Stimulated activated CD4-positive, alpha-beta T cell treated with anti-CD3 and anti-CD28 coated beads, Interleukin-12 subunit alpha, Interleukin-12 subunit beta, amount 100 ng/mL, for 4 hours (primary cell): ENCODE results near the gene PNPLA2.

Experiments
- DNase-seq: peaks from one replicate; pipeline ENCODE4 v3.0.0-alpha.2; 2020

PNPLA2 gene

DNA sequence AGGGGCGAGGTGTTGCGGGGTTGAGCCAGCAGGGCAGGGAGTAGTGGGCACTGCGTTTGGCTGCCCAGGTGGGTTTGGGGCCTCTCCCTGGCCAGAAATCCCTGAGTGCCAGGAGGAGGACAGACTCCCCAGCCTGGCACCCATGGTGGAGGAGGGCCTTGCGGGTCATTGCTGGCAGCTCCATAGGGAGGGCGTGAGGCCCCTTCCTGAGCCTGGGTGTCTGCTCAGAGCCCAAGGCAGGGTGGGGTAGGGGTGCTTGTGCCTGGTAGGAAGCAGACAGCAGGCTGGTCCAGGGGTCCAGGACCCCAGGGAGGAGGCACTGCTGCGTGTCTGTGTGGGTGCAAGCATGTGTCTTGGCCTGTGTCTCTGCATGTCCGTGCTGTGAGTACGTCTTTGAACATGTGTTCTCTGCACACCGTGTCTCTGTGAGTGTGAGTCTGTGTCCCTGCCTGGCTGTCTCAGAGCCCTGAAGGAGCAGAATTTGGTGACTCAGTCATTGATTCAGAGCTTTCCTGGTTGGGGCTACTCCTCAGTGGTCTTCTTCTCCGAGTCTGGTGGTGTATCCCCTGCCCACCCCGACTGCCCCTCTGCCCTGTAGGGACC, 27.9 kb downstream of the PNPLA2 start:
- DNase-seq: no peak

DNA sequence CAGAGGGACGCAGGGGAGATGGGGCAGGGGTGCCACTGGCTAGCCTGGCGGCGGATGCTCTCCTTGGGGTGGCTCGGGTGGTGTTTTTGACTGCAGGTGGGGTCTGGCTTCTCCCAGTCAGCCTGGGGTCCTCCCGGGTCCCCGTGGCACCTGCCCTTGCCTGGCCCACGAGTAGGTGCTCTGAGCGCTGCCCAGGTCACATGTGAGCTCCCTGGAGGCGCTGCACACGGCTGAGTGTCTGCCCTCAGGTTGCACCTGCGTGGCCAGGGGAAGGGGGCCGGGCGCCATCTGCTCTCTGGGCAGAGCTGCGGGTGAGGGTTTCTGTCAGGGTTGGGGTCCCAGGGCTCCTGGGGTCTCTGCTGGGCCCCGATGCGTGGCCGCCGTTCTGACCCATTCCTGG, 29.2 kb downstream of the PNPLA2 start:
- DNase-seq: no peak

DNA sequence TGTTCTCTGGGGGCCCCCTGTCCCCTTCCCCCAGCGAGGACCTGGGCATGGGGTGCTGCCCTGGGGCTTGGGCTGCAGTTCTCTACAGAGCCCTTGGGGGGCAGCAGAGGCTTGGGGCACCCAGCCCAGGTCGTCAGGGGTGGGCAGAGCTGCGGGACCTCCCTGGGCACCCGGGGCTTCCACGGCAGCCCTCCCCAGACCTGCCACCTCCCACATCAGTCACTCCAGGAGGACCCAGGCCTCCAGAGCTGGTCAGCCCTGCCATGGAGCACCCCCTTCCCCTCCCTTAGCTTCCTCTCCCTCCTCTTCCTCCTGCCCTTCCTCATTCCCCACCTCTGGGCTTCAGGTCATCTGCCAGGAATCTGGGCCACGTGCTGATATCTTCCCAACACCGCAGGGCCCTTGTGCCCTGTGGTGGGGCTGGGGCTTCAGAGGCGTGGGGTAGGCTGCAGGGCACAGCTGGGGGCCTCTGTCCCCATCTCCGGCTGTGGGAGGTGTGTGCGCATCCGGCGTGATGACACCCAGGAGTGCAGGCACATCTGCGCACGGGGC, 29.7 kb downstream of the PNPLA2 start:
- DNase-seq: peak; percentile 64

DNA sequence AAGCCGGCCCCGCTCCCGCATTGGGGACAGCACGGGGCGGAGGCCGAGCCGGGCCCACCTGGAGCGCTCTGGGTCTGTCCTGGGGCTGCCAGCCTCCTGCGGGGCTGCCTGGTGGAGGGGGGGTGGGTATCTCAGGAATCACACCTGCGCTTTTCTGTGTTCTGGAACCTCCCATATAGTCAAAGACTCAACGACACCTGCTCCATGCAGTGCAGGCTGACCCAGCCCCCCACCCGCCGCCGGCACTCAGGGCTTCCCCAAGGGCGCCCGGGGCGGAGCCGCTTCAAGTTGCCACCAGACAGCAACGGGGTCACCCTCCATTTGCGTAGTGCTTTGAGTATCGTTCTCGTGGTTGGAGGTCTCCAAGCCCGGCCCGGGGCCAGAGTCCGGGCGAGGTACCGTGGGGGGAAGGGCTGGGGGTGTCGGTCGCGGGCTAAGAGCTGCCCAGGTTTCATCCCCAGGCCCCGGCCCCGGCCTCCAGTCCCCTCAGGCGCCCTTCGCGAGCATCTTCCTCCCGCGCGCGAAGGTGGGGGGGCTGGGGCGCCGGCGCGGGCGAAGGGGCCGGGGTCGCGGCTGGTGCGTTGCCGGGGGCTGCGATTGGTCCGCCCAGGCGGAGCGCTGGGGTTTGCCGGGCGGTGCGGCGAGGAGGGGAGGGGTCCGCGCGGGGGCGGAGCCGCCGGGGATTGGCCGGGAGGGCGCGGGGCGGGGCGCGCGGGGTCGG, 30.6 kb downstream of the PNPLA2 start:
- DNase-seq: peak; percentile 47

DNA sequence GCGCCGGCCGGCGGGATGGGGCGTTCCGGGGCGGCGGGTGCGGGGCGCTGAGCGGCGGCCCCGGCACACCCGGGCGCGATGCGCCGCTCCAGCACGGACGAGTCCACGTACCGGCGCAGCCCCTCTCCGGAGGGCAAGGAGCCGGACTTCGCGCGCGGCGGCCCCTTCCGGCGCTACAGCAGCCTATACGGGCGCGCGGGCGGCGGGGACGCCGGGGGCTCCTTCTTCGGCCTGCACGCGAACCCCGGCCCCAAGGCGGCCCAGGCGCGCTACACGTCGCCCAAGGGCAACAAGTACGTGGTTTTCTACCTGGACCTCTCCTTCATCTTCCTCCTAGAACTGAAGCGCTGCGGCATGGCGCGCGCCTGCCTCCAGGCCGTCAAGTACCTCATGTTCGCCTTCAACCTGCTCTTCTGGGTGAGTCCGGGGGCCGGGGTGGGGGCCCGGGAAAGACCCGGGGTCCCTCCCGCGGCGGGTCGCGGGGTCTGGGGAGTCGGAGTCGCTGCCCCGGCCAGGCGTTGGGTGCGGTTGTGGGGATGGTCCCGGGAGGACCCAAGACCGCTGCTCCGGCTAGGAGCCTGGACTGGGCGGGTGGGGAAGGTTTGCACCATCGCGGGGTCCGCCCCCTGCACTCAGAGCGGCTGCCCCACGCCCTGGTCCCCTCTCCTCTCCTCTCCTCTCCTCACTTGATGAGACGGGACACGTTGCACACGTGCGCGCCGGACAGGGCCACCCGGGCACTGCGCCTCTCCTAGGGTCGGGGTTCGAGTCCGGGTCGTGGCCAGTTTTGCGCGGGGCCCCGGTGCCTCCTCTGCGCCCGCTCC, 31.4 kb downstream of the PNPLA2 start:
- no peak for DNase-seq

DNA sequence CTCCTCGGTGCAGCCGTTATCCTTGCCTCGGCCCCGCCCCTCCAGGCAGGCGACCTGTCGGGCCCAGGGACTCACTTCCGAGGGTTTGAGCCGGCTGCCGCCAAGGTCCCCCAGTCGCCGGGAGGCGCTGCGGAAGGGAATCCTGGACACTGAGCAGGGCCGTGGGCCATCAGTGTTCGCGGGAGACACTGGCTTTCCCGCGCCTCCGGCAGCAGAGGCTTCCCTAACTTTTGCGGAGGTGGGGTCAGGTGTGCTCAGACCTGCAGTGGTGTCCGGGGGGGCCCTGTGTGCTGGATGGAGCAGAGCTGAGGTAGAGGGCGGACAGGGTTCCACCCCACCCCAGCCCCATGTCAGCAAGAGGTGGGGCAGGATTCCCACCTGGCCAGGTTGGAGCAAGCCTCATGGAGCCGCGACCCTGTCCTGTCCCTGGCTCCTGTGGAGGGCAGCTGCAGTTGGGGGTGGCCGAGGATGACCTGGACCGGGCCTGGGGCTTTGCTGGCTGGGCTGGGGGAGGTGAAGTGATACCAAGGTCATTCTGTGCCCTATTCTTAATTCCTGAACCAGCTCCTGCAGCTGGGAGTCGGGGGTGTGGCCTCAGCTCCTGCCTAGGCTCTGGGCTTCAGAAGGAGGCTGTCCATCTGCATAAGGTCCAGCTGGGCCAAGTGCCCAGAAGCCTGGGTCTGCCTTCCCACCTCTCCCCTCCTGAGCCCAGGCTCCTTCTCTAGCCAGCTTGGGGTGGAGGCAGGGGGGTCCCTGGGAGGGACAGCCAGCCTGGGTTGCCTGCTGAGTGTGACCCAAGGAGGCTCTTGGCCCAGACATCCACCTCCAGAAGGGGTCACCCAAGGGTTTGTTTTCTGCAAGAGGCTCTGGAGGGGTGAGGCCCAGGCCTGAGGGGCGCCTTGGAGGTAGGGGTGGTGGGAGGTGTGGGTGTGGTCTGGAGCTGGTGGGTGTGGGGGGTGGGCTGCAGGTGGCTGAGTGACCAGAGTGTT, 32.4 kb downstream of the PNPLA2 start:
- DNase-seq: no peak

DNA sequence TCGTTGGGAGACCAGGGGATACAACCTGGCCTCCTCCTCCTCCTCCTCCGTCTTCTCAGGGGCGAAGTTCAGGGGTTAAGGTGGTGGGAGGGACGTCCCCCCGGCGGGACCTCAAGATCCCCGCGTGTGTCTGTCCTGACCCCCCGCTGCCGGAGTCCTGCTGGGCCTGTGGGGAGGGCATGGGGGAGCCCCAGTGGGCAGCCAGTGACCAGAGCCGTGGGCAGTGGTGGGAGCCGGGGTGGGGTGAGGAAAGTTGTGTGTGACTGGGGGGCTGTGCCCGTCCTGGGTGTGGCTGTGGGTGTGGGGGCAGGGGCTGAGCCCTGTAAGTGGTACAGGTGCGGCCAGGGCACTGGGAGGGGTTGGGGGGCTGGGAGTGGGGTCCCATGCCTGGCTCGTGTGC, 34.0 kb downstream of the PNPLA2 start:
- DNase-seq: no peak

DNA sequence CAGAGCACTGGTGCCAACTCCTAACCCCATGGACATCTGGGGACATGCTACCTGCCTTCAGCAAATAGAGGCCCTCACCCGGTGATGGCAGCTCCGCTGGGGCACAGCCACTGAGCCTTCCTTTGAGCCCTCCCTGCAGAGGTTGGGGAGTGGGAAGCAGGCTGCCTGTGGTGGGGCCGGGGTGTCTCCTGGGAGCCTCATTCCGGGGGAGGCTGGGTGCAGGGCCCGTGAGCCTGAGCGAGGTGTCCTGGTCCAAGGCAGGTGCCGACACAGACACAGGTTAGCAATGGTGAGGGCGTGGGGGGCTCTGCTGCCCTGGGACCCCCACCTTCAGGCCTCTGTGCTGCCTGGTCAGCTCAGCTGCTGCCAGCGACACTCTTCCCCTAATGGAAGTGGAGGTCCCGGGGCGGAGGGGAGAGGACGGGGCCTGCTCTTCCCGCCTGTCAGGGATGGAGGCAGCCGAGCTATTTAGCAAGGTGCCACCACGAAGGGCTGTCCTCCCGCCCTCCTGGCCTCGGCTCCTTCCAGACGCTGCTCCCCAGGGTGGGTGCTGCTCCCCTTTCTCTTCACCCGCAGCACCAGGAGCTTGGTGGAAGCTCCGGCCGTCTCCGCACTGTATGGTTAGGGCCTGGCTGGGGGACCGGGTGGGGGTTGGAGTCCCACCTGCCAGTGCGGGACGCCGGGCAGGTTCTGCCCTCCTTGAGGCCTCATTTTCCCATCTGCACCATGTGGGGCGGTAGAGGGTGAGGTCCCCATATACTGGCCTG, 35.2 kb downstream of the PNPLA2 start:
- no peak for DNase-seq

DNA sequence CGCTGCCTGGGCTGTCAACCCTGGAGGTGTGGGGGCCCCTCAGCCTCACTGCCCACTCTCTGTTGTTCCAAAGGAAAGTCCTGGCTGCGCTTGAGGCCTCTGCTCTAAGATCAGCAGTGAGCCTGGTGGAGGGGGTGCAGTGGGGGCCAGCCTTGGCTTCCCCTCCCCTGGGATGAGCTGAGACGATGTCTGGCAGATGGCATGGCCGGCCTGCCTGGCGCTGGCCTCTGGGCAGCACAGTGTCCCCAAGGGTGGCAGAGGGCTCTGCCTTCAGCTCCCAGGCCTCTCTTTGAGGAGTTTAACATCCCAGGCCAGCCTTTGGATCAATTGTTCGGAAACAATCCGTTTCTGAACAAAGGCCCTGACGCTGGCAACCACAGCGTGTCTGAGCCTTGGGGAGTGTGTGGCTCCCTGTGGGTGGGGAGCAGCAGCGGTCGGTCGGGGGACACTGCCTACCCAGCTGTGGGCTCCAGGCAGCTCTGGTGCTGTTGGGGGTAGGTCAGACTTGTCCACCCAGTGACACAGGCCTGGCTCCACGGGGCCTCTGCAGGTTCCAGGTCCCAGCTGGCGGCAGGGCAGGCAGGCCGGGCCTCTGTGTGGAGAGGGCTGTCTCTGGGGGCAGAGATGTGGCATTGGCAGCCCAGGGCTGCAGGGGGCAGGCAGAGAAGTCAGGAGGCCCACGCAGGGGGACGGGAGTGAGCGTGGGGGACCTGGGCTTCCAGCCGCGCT, 36.1 kb downstream of the PNPLA2 start:
- no peak for DNase-seq

DNA sequence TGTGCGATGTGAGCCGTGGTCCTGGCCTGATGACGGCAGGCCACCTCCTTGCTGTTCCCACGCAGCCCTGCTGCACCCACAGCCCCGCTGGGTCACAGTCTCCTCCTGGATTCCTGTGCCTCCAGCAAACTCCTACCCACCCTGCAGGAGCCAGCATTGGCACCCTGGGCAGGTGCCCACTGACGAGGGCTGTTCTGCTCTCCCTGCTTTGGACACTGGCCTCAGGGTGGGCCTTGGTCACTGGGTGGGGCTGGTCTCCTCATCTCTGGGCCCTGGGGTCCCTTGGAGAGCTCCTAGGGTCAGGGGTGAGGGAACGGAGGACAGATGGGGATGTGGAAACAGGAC, 36.6 kb downstream of the PNPLA2 start:
- DNase-seq: no peak

DNA sequence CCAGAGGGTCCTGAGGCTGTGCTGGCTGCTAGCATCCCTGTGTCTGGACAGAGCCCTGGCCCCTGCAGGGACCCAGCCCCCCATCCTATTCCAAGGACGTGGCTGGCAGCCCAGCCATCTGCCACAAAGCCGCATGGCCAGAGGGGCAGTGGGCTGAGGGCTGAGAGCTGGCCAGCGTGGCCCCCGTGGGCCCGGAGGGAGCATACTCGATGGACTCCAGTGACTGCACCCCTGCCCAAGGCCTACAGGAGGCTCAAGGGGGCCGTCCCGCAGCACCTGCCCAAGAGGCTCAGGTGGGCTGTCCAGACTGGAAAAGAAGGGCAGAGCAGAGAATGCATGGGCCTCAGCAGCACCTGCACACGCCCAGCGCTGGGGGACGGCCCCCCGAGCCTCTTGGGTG, 37.1 kb downstream of the PNPLA2 start:
- no peak for DNase-seq

DNA sequence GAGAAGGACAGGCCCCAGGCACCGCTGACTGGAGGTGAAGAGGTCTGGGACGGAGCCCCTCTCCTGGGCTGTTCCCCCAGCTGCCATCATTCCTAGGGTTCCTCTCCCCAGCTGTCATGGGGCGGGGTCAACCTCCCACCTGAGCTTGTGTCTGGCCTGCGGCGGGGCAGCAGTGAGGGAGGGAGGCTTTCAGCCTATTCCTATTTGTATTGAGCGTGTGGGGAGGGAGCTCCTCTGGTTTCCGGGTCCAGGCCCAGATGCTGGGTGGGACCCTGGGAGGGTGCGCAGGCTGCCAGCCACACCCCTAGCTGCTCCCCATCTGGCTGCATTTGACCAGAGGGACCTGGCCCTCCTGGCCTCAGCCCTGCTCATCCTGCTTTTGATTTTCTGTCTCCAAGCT, 37.7 kb downstream of the PNPLA2 start:
- DNase-seq: no peak

DNA sequence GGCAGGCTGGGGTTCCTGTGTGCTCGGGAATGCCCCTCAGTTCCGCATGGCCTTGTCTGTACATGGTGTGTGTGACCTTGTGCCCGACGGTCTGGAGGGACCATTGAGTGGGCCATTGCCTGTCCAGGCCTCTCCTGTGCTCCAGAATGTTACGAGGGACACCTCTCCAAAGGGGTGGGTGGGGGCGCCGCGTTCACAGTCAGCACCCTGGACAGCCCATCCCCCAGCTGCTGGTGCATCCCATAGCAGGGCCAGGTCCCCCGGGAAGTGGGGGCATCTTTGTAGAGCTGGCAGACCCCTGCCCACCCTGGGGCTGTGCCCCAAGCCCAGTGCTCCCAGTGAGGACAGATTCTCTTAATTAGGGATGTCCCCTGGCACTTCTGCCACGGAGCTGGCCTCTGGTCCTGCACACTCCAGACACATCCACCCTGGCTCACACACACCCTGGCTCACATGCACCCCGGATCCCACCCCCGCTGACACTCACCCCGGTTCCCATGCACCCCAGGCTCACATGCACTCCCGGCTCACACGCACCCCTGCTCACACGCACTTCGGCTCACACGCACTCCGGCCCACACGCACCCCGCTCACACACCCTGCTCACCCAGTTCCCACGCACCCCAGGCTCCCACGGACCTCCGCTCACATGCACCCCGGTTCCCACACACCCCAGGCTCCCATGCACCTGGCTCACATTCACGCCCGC, 39.5 kb downstream of the PNPLA2 start:
- DNase-seq: no peak

DNA sequence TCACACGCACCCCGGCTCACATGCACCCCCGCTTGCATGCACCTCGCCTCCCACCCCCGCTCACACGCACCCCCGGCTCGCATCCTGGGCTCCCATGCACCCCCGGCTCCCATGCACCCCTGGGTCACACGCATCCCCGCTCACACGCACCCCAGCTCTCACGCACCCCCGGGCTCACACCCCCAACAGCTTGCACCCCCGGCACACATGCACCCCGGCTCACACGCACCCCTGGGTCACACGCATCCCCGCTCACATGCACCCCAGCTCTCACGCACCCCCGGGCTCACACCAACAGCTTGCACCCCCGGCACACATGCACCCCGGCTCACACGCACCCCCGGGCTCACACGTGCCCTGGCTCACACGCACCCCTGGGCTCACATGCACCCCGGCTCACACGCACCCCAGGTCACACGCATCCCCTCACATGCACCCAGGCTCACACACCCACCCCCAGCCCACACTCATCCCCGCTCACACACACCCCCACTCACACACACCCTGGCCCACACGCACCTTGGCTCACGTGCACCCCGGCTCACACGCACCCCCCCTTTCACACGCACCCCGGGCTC, 40.1 kb downstream of the PNPLA2 start:
- no peak for DNase-seq

DNA sequence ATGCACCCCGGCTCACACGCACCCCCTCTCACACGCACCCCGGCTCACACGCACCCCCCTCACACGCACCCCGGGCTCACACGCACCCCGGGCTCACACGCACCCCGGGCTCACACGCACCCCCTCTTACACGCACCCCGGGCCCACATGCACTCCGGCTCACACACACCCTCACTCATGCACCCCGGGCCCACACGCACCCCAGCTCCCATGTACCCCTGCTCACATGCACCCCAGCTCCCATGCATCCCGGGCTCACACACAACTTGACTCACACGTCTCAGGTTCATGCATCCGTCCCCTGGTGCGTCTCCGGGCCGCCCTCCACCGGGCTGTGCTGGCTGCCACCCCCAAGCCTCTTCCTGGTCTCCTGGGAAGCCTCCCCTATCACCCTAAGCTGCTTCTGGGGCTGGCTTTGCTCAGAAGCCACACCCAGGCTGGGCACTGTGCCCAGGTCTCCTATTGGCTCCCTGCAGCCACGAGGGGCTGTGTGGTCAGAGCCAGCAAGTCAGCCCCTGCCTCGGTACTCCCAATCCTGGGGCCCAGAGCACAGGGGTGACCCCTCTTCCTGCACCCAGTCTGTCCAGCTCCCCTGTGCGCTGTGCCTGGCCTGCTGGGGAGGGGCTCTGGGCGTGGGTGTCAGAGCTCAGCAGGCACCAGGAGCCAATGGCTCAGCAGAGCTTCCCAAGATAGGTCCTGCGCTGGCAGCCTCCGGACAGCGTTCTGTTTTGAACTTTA, 40.8 kb downstream of the PNPLA2 start:
- no peak for DNase-seq

DNA sequence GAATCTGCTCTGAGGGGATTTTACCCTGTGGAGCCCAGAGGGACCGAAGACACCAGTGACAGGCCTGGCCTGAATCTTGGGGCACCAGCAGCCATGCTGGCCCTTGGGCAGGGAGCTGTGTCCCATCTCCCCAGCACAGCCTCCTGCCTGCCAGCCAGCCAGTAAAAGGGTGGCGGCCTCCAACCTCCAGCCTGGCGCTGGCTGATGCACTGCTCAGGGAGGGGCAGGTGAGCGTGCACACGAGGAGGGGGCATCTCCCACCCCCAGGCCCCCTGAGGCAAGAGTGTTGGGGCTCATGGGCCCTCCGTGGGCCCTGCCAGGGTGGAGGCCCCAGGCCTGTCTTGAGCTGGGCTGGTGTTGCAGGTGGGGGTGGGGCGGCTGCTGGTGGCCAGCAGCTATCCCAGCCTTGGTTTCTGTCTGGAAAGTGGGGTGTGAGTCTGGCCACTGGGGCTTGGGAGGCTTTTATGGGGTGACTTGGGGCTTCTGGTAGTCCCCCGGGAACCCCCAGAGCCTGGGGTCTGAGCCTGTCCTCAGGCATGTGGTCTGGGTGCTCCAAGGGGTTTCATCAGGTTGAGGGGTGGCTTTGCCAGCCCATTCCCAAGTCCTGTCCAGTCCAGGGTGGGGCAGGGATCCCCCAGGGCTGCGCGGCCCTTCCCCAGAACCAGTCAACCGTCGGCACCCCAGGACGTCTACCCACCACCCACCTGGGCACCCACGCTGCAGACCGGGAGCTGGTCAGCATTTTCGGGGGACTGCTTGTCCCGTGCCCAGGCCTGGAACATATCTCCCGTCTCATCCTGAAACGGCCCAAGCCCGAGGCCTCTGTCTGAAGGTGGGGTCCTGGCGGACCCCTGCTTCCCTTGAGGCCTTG, 41.8 kb downstream of the PNPLA2 start:
- no peak for DNase-seq

DNA sequence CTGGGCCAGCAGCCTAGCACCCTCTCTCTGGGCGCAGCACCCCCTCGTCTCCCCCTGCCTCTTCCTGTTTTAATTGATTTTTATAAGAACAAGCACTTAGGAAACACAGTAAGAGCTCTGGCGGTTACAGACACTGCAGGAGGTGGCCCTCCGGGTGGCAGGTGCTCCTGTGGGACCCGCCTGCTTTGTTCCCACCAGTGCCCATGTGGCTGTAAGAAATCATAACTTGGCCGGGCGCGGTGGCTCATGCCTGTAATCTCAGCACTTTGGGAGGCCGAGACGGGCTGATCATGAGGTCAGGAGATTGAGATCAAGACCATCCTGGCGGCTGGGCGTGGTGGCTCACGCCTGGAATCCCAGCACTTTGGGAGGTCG, 42.4 kb downstream of the PNPLA2 start:
- DNase-seq: no peak

DNA sequence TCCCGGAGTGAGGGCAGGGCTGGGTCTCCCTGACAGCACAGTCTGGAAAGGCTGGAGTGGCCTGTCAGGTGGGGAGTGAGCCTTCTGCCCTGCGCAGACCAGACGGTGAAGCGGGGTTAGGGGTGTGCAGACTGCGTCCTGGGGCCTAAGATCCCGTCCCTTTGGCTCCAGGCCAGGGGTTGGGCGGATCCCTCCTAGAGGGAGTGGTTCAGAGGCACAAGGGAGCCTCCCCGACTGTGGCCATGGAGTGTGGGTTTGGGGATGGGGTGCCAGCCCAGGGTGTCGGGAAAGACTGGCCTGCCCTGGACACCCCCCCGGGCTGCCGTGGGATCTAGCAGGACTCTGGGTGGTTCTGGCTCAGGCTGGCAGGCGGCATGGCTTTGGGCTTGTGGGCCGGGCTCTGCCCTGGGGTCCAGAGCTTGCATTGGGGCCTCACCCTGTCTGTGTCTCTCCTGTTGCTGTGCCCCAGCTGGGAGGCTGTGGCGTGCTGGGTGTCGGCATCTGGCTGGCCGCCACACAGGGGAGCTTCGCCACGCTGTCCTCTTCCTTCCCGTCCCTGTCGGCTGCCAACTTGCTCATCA, 43.5 kb downstream of the PNPLA2 start:
- no peak for DNase-seq
